GM21786 (cell line): ENCODE data around the gene NPS.

ENCODE experiments used
- ATAC-seq: cut with Tn5 transposase; IDR thresholded peaks from one replicate; pipeline ENCODE4 v1.9.1; 2021; ENCODE audit not compliant: unreplicated experiment

NPS gene

DNA sequence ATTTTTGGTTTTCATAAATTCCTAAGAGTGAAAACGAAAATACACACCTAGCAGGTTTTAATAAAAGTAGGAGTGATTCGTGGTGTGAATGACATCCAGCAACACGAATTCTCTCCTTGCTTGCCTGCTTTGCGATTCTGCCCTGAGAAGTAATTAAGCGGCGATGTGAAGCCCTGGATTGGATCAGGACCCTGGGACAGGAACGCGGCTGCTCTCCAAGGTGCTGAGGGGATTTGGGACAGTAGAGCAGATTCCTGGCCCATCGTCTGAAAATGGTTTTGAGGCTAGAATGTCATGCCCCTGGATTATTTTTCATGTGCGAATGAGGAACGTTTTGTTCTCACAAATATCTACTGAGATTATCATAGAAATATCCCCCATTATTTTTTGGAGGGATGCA lies 7.8 kb downstream of the NPS start:
- ATAC-seq = no peak

- ATAC-seq = no peak
Measured at GRCh38 chr10:127561647-127562046, 12.5 kb downstream of the NPS start.

DNA sequence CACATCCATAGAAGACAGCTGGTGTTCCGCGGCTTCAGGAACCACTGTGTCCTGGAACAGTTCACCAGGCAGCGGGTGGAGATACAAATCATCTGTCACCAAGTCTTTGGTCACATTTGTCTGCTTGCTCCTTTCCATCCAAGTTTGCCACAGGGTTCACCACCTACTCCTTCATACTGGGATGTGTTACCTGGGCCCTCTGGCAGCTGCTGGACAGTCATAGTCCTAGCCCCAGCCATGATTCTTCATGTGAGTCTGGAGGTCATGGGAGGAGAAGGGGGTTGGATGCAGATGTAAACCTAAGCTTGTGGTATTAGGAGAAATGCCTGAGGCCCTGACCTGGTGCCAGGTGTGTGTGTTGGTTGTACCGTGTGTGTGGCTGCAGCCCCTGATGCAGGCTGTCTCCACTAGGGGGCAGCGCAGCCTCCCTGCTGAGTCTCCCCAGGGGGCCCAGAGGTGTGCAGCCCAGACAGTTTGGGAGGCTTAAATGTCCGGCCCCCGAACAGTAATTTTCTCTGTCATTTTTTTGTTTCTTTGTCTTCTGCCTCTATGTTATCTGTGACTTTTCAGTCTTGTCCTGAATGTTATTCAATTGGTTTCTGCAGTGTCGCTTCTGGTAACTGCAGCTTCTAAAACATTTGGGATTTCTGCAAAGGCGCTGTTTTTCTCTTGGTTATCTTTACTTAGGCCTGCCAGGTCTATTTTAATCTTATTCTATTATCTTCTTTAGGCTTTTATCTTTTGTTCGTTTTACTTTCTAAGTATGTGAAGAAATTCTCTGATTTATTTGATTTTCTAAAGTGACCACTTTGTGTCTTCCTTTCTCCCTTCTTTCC lies 14.8 kb downstream of the NPS start:
- peak; percentile 60 for ATAC-seq

GRCh38 chr10:127564644-127565043 lies 15.5 kb downstream of the NPS start:
- no peak for ATAC-seq

DNA sequence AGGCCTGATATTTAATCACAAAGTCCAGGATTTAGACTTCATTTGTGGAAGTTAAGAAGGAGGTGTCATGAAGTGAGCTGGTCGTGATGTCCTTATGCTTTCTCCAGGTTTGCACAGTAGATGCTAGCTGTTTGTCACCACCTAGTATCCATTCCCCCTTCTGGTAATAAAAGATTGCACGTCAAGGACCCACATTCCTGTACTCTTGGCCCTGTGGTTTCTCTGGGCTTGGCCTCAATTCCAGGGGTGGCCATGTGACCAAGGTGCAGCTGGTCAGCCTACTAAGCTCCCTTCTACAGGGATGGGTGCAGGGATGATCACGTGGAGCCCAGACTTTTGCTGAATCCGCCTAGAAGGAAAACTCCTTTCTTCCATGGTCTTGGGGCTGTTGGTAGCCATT lies 16.5 kb downstream of the NPS start:
- no peak for ATAC-seq

DNA sequence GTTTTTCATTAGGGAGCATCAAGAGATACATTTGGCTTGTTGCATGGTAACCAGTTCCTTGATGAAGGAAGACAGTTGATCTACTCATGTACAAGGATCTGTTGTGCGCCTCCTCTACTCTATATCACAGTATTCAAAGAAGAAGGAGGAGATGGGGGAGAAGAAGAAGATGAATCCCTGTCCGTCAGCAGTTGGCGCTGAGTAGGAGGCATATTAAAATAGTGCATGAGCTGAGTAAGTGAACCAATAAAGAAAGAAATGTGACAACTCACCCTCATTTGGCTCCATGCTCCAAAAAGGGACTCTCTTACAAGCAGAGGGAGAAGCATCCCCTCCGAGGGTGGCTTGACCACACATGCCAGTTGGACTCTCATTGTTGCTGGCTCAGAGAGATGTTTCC lies 20.1 kb downstream of the NPS start:
- ATAC-seq = no peak

DNA sequence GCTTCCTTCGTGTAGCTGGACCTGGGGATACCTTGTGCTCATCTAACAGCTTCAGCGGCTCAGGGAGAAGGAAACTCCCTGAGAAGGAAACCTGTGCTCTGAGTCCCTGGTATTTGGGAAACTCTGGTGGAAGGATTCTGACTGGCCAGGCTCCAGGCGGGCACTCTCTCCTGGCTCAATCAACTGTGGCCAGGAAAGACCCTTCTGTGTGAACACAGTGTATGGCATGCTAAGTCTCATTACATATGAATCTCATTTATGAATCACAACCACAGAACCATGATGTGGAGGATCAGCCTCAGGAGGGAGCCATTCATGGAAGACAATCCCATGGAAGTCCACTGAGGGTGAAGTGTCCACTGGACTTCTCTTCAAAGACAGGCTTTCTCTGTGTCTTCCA lies 20.9 kb downstream of the NPS start:
- no peak for ATAC-seq

GRCh38 chr10:127571386-127571785 lies 22.3 kb downstream of the NPS start:
- no peak for ATAC-seq

- no peak for ATAC-seq
Measured at GRCh38 chr10:127576051-127576450, 26.9 kb downstream of the NPS start.

DNA sequence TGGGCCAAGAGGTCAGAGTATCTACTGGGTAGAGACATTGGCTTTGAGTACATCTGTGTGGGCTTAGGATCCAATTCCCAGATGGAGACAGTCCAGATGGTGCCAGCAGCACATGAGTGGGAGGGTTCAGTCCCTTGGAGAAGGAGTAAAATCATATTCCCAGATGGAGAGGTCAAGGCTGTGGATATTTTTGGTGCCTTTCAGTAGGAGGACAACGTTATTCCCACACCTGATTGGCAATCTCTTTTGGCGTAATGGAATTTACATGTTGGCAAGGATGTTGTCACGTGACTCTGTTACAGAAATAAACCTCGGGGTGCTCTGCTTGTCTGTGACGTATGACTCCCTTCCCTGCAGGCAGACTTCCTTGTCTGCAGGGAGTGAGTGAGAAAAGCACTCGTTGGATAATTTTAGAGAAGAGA lies 27.6 kb downstream of the NPS start:
- no peak for ATAC-seq

DNA sequence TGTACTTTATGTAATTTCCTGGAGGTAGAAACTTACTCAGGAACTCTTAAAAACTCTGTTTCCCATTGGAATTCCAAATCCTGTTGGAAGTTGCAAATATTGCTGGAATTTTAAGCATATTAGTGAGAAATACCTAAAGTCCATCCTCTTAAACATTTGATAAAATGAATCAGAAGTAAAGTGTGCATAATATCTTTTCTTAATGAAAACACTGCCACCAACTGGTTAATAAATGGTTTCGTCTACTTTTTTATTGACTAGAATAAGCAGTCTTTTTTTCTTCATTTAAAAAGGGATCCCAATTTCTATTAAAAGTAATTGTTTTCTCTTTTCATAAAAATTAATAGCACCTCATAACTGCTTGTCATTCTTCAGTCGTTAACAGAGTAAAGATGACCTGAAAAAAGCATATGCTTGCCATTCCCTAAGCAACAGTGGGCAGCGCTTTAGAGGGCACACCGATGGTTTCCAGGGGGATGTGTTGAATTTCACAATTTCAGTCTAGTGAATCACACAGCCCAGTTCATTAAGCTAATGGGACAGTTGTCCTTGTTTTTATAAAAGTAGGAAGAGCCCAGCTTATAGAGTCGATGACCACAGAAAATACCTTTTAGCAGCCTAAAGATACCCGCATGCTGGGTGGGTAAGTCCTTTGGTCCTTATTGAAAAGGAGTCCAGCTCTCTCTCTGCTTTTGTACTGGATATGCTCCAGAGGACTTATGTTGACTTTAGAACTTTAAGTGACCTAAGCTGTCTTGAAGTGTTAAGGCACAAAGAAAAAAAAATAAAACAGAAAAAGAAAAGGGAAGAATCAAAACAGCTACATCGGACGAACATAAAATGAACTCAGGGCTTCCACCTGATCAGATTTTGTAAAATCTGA lies 28.5 kb downstream of the NPS start:
- ATAC-seq = no peak

DNA sequence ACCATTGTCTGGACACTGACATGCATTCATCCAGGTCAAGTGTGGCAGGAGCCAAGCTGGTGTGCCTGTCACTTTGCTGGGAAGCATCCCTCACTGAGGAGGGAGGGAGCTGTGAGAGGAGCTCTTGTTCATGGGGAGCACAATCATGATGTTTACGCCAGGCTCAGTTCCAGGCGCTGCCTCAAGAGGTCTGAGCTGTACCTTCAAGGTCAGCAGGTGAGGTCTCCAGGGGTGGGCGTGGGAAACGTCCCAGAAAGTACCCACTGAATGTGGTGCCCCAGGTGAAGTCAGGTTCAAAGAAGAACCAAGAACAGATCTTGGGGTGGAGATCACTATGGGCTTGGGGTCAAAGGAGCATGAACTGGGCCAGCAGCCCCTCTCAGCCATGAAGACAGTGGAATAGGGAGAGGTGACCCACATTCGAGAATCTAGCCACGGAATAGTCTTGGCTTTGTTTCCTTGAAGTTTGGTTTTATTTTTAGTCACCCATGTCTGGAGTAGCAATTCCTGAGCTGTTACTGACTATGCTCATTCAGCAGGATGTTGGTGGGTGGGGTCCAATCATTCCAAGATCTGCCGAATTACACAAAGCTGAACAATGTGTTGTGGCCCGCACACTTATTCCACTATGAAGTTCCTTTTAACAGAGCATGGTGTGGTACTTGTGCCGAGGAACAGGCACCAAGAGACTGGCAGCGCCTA lies 29.3 kb downstream of the NPS start:
- no peak for ATAC-seq

DNA sequence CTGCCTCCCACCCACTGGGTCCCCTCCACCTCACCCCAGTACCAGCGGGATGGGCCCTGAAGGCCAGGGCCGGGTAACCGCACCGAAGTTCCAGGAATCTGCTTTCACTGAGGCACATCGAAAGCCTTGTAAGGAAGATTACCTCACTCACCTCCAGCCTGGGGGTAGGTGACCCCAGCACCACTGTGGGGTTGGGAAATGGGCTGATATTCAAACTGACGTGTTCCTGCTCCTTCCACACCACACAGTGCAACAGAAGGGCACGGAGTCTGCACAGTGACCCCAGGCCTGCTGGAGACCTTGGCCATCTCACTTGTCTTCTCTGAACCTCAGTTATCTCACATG lies 29.8 kb downstream of the NPS start:
- ATAC-seq = no peak

DNA sequence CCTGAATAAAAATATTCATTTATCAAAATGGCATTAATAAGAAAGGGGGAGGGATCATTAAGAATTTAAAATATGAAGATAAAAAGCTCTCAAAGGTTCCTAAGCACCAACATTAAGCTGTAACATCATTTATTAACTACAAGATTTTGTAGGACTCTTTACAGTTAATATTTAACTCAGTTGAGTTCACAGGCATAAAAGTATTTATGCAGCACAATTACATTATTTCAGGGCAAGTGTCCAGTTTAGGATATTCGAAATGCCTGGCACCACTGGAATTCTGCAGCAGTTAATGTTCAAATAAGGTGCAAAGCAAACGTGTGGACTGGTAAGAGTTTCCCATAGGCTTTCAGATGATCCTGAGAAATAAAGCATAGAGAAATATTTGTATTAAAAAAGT lies 30.5 kb downstream of the NPS start:
- ATAC-seq = no peak

DNA sequence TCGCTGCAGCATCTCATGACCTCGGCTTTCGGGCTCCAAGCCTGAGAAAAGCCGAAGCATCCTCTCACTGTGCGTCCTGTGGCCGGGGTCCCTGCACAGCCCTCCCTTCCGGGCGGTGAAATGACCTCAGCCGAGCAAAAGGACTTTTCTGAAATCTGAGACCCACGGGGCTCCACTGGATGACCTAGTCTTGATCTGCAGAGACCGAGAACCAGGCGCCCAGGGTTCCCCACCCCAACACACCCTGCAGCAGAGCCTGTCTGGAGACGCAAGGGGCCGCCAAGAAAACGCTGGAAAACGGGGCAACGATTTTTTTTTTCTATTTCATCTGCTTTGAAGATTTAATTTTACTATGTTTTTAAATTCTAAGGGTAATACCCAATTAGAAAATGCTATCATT lies 31.7 kb downstream of the NPS start:
- no peak for ATAC-seq

DNA sequence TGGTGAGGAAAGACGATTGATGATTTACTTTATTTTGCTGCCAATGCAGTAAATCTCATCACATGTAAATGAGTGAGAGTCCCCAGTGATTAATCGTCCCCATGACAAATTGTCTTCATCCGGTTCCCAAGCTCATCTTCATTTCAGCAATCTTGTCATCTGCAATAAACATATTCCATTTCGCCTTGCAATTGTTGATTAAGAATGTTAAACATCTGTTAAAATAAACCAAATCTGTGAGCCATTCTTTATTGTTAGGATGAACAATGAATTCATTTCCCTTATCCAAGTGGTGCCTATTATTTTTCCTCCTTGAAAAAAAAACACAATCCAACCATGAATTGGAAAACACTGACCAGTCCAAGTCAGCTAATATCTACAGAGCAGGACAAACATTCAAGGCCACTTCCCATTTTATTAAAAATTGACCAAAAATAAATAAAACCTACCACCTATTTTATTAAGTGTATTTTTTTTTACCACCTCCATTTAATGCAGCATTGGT lies 36.5 kb downstream of the NPS start:
- no peak for ATAC-seq

DNA sequence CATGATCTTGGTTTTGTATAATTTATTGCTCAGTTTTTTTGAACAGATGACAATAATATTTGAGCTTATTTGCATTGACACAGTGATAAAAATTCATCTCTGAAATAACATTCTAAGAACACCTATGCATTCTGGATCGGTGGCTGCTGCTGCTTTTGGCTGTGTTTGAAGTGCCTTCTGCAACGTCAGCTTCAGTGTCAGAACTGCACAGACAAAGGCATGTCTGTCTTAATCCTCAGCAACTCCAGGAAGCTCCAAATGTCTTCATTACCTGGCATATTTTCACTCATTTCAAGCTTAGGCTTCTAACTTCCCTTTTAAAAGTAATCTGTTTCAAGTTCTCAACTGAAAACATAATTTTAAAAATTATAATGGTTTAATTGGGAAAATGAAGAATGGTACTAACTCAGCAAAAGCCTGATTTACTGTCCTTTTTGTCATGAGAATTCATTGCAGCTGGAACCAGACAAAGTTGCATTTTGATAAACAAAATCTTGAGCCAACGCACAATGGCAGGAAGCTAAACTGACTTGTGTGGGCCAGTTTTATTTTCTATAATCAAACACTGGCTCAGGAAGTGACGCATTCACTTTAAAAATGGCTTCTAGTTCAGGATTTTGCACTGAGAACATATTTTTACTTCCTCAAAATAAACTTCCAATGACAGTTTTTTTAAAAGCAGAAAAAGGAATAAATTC lies 38.7 kb downstream of the NPS start:
- ATAC-seq = no peak

GRCh38 chr10:127592586-127592985 lies 43.5 kb downstream of the NPS start:
- ATAC-seq = no peak

DNA sequence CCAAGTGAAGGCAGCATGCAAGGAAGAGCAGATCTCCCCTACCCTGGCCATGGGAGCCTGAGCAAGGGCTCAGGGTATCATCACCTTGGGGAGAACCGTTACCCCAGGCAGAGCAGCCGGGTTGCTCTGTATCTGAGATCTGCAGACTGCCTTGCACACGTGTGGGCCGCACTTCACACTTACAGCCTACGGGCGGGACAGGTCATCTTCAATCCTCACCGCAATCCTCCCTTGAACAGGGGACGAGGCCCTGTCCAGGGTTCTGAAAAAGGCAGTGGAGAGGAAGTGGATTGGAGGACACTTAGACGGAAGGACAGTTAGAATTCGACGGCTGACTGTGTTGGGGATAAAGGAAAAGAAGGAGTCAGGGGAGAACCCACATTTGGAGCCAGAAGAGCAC lies 51.4 kb downstream of the NPS start:
- ATAC-seq = no peak
